GDM1 (cell line): Measurements from ENCODE around the gene KCNJ18.
"Not testable (repeated sequence)": the region's sequence is repeated elsewhere in the genome, so short reads cannot be mapped to it uniquely, and the experiment has no call there.

Experiments
- DNase-seq: peaks from one replicate; lab custom pipeline; 2025; lab: John Stamatoyannopoulos, UW

The KCNJ18 gene

DNA sequence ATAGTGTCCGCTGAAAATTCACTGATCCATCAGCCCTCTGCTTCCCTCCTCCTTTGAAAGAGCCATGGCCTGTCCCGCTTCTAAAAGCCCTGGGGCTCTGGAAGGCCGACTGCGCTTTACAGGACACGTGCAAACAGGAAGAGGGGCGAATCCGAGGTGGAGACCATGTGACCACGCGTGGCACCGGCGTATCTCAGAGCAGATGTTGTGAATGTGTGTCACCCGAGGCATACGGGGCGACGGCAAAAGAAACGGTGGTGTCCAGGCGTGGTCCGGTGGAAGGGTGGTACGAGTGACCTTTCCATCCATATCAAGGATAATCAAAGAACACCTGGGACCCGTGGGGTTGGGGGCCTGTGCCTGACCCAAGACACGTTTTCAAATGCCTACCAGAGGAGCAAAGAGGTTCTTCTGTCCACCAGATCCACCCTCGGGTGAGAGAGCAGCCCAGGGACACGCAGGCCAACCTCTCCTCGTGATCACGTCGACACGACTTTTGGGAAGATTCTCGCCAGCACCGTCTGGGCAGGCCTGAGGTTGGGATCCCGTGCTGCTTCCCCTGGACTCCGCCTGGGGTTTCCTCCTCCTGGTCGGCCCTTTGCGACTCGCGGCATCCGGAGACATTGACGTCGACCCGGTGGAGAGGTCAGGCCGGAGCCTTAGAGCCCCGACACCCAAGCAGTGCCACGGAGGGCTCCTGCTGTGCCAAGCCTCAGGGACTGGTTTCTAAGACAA lies 7.1 kb upstream of the KCNJ18 start:
- not testable (repeated sequence) for DNase-seq

DNA sequence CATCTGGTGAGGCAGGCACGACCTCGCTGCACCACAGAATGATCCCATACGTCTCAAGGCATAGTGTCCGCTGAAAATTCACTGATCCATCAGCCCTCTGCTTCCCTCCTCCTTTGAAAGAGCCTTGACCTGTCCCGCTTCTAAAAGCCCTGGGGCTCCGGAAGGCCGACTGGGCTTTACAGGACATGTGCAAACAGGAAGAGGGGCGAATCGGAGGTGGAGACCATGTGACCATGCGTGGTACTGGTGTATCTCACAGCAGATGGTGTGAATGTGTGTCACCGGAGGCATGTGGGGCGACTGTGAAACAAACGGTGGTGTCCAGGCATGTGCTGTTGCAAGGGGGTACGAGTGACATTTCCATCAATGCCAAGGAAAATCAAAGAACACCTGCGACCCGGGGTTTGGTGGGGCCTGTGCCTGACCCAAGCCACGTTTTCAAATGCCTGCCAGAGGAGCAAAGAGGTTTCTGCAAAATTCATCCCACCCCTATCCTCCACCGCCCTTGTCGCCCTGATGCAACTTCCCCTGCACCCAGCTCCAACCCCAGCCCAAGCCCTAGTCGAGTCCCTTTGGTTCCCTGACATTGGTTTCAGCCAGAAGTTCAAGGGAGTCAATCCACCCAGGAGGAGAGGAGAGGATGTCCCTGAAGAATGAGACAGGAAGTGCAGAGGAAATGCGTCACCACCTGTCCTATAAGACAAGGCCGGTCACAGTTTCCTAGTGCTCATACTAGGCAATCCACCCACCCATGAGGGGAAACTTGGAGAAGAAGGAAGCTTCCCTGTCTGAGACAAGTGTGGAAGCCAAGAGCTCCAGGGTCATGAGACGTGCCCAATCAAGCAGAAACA lies 5.9 kb upstream of the KCNJ18 start:
- DNase-seq = no peak

DNA sequence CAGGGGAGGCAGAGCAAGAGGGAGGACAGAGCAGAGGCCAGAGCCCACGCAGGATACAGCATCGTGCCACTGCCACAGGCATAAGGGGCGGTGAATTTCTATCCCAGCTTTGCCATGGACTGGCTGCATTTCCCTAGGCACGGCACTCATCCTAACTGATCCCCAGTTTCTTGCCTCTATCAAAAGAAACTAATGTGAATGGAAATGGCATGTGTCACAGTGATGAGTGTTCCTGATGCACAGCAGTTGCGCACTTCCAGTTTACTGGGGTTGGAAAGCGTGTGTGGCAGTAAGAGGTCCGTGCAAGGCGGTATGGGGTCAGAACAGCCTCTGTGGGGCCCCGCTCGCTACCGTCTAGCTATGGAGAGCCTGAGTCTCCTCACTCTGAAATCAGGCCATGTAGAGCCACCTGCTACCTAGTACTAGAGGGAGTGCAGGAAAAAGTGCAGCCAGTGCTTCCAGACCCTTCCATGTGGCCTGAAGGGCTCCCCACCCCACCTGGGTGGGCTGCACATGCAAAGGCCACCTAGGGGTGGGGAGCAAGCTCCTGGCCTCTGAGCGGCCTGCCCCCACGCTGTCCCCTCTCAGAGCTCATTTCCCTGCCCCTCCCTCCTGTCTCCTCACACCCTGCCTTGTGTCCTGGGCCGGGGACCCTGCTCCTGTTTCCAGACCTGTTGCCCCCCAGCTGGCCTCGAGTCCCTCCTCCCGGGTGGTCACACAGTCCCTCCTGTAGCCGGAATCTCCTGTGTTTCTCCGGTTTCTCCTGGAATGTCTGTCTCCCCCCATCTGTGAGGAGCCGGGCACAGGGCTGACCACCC lies 5.0 kb upstream of the KCNJ18 start:
- no peak for DNase-seq

DNA sequence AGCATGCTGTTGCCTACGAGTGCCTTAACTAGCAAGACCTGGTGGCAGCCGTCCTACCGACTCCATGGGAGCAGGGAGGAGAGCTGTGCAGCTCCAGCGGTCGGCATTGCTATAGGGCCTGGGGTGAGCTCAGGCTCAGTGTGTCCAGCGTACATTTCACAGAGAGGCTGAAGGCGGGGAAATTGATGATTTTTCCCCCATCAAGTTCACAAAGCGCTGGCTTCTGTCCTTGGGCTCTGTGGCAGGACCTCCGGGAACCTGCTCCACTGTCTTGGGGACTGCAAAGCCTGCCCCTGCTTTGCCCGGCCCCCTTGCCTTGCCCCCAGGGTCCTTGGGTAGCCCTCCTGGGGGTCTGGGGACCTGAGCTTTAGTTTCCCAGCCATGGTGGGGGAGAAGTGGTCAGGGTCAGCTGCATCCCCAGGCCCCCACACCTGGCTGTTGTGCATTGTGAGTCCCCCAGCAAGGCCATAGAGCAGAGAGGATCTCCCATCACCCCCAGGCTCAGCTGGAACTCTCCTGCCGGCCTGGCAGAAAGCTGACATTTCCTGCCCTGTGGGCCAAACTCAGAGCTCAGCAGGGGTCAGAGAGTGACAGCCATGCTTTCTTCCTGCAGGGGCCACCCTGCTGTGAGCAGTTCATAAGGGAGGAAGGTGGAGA lies 3.9 kb upstream of the KCNJ18 start:
- no peak for DNase-seq

DNA sequence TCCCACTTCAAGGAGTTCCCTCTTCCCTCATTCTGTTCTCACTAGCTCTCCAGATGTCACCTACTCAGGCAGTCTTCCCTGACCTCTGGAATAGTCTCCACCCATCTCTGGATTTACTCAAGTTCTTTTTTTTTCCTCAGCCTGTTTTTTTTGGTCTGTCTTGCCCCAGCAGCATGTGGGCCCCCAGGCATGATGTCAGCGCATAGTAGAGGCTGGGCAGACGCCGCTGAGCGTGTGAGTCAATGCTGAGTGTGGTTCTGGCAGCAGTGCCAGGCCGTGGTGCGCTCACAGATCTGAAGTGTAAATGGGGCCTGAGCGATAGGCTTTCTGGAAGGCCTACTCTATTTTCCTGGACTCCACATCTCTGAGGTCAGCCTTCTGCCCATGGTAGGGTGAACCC lies 2.7 kb upstream of the KCNJ18 start:
- no peak for DNase-seq

DNA sequence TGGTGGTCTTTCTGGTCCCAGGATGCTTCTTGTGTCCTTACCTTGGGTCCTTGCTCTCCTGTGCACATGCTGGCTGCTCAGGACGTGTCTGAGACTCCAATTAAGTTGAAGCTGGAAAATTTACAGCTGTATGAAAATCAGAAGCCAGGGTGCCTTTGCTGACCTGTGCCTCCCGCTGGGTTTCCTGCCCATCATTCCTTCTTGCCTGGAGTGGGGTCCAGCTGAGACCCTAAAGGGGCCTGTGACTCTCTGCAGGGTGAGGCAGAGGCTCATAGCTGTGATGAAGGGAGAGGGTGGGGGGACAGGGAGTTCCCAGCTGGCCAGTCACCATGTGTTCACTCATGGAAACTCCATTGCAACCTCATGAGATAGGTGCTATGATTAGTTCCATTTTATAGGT lies 1.5 kb upstream of the KCNJ18 start:
- not testable (repeated sequence) for DNase-seq

DNA sequence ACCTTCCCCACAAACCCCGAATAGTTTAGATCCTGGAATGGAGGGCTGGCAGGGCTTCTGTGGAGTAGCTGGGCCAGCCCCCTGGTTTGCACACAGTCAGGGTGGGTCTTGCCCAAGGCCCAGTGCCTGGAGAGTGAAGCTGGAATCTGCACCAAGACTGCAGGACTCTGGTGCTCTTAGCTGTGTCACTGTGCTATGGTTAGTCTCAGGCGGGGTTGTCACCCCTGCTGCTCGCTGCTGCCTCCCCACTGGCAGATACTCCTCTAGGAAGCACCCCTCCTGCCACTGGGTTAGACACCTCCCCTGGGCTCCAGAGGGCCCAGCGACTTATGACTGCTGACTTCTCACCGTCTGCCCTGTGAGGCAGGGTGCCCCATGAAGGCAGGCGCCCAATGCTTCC lies 842 bp upstream of the KCNJ18 start:
- not testable (repeated sequence) for DNase-seq

DNA sequence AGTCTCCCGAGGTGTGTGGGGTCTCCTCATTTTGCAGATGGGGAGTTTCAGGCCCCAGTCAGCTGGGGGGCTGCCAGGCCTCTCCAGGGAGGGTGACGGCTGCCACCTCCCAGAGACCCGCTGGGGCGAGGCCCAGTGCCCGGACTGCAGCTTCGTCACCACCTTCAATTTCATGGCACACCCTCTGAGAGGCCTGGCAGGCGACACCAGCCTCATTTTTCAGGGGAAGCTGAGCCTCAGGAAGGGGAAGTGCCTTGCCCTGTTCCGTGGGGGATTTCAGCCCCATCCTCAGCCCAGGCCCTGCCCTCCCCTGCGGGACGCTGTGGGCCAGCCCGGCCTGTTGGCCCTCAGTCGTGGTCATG lies 362 bp downstream of the KCNJ18 start:
- not testable (repeated sequence) for DNase-seq

DNA sequence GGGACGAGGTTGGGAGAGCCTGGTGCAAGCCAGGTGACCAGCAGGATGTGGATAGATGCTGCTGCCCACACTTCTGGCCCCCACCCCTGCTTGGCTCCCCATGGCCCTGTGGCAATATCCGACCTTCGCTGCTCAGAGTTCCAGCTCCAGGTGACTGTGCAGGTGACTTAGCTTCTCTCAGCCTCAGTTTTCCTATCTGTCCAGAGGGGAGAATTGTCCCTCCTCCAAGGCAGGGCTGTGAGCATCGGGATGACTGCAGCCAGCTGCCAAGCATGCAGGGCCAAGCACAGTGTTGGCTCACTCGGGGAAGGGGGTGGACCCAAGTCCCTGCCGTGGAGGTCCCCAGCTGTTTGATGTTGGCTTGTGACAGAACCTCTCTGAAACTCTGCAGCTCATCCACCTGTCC lies 1.1 kb downstream of the KCNJ18 start:
- DNase-seq = not testable (repeated sequence)

DNA sequence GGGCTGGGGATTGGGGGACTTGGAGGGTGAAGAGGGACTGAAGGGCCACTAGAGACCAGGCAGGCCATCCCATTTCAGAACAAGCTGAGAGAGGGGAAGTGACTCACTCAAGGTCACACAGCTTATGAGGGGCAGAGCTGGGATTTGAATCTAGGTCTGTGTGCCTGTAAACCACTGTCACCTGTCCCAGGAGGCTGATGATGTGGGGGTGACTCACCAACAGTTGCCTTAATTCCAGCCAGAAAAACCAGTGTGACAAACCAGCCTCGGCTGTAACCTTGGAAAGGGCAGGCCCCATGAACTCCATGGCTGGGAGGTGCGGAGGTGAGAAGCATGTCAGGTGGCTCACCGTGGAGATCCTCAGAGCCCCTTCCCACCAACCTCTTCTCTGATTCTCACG lies 1.6 kb downstream of the KCNJ18 start:
- DNase-seq = not testable (repeated sequence)

DNA sequence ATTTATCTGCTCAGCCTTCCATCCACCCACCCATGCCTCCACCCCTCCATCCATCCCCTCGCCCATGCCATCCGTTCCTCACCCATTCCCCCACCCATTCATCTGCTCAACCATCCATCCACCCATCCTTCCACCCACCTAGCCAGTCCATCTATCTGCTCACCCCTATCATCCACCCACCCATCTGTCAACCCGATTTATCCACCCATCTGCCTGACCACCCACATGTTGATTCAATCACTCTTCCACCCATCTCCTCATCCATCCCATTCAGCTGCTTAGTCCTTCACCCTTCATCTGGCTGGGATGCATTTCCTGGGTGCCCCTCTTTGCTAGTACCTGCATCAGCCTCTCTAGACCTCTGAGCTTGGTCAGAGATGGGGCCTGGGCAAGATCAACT lies 3.9 kb downstream of the KCNJ18 start:
- not testable (repeated sequence) for DNase-seq

DNA sequence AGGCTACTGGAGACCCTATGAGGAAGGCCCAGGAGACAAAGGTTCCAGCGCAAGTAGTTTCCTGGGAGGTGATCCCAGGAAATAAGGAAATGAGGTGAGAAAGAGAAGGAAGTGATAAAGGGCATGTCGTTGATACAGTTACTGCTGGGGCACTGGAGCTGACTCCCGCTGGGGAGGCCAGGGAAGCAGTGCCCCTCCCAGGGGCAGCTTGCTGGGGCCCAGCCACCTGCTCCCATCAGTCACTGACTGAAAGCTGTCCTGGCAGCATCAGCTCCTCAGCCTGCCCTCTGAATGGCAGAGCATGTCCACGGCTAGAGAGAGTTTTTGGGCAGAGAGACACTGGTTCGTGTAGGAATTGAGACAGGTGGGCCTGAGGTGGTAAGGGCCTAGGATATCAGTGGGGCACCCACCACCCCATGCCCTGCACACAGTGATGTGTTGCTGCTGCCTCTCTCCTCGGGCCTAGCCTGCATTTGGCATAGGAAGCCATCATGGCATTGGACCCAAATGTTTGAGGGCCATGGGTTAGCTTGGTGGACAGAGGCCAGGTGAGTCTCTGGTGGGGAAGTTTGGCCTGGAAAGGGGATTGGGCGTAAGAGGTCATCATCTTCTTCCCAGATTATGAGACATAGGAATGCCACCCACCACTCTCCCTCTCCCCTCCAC lies 4.7 kb downstream of the KCNJ18 start:
- DNase-seq = not testable (repeated sequence)

DNA sequence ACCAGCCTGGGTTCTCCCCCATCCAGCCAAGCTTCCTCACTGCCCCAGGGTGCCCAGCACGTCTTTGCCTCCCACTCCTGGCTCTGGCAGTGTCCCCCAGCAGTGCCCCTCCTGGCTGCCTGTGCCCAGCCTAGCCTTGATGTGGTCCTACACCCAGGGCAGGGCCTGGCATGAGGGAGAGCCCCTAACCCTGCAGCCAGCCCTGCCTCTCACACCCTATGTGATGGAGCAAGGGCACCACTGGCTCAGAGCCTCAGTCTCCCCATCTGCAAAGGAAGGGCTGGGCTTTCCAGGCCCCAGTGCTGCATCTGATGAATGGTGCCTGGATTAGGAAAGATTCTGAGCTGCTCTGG lies 5.2 kb downstream of the KCNJ18 start:
- not testable (repeated sequence) for DNase-seq

DNA sequence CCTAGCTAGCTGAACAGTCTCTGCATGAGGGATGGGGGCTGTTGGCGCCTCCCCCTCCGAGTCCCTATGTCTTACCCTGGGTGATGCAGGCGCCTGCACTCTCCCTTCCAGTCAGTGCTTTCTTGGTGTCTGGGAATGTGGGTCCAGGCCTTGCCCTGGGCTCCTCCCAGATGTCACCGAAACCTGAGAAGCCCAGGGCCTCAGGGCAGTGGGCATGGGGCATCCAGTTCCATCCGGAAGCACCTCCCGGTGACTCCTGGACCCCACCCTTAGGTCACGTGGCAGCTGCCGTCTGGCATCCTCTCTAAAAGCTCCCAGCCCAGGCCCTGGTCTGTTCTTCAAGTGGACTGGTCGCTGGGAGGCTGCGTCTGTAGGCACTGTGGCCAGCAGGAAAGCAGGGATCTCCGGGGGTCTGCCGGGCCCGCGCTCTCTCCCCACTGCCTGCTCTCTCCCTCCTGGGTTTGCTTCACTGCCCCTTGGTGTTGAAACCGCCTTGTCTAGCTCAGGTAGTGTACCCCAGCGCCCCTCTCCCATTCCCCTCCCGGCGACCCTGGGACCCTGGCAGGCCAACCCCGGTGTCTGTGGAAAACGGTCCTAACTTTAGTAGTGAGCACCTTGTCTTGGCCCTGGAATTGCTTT lies 6.2 kb downstream of the KCNJ18 start:
- DNase-seq = not testable (repeated sequence)

DNA sequence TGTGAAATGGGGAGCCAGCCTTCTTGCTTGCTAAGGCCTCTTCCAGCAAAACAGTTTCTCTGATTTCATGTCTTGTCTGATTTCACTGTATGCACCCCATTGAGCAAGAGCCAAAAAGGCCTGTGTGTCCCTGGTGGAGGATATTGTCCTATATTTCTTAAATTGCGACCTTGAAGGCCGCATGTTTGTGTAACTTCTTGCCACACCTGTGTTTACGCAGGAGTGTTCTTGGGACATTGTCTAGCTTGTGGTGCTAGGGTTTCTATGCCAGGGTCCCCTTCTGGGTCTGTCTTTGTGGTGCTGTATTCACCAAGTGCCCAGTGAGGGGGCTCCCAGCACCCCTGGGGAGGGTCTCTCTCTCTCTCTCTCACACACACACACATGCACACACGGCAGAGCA lies 6.8 kb downstream of the KCNJ18 start:
- DNase-seq = not testable (repeated sequence)

DNA sequence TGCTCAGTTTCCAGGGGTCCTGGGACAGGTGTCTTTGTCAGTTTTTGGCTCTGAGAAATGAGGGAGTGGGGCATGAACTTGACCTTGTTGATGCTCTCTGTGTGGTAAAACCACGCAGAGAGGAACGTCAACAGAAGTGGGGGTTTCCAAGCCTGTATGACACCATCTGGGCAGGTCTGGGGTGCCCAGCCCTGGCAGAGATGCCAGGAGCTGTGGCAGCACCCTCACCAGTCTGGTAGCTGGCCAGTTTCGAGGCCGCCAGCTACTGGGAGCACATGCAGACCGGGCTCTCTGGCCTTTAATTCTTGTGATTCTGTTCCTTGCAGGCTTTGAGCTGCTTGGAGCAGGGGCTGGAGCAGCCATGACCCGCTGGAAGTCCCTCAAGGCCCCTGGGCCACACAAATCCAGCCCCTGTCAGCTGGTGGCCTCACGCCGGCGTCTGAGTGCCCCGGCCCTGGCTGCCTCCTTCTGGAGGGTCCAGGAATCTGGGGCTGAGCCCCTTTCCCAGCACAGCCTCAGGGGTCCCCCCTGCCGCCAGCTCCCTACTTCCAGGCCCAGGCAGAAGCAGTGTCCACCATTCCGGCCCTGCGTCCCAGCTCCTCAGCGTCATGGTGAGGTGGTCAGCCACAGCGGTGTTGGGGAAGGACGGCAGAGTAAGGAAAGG lies 7.4 kb downstream of the KCNJ18 start:
- DNase-seq = not testable (repeated sequence)

DNA sequence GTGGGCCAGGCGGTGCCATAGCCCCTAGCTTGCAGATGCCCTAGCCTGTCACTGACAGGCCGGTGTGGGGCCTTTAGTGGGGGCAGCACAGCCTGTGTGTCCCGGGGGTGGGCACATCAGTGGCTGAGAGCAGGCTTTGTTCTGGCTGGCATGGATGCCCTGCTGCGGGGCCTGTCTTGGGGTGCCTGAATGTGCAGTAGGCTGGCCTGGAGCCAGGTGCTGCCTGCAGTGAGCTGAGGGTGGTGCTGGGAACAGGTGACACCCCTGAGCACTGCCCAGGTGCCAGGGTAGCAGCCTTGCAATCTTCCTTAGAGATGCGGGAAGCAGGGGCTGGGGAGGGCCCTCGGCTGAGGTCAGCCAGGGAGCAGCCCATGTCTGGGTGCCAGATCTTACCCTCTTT lies 8.8 kb downstream of the KCNJ18 start:
- not testable (repeated sequence) for DNase-seq

DNA sequence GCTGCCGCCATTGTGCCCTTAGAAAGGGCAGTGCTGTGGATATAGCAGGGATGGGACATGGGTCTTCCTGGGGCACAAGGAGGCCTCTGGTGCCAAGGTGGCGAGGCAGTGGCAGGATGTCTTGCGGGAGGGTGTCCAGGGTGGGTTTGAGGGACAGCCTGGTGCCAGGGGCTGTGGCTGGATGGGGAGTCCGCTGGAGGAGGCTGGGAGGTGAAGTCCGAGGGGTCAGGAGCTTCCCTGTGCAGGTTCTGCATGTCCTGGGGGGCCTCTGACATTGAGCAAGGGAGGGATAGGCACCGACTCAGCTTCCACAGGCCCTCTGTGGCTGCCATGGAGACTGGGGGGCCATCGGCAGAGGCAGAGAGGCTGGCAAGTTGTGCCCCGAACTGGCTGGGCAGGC lies 9.7 kb downstream of the KCNJ18 start:
- not testable (repeated sequence) for DNase-seq

DNA sequence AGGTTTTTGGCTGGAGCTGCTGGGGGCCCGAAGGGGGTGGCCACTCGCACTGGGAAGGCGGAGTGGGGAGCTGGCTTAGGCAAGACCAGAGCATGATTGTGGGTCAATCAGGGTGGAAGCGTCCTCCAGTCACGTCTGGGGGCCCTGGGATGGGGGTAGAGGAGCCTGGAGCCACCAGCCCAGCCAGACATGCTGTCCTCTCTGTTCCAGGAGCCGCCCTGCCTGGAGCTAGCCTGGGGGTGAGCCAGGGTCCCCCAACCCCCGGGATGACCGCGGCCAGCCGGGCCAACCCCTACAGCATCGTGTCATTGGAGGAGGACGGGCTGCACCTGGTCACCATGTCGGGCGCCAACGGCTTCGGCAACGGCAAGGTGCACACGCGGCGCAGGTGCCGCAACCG lies 10.2 kb downstream of the KCNJ18 start:
- DNase-seq = not testable (repeated sequence)

DNA sequence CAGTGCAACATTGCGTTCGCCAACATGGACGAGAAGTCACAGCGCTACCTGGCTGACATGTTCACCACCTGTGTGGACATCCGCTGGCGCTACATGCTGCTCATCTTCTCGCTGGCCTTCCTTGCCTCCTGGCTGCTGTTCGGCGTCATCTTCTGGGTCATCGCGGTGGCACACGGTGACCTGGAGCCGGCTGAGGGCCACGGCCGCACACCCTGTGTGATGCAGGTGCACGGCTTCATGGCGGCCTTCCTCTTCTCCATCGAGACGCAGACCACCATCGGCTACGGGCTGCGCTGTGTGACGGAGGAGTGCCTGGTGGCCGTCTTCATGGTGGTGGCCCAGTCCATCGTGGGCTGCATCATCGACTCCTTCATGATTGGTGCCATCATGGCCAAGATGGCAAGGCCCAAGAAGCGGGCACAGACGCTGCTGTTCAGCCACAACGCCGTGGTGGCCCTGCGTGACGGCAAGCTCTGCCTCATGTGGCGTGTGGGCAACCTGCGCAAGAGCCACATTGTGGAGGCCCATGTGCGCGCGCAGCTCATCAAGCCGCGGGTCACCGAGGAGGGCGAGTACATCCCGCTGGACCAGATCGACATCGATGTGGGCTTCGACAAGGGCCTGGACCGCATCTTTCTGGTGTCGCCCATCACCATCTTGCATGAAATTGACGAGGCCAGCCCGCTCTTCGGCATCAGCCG lies 10.8 kb downstream of the KCNJ18 start:
- not testable (repeated sequence) for DNase-seq
